Vagina (tissue), 2 donors: ENCODE results near the gene OBSCN. TPM values are rescaled to one million over a fixed set of nuclear protein-coding genes. Genes with fewer than 3 reads are reported as not detected.

Experiments
- DNase-seq, 2 donors: peaks; one replicate each; pipeline ENCODE4 v3.0.0-alpha.2; 2017; ENCODE audit errors: extremely low spot score in 2 of 2
- H3K27ac ChIP-seq: fragments of 200-600 bp; sonication (generic); one replicate; pipeline ENCODE4 v1.5.1; 2019
- H3K27me3 ChIP-seq: fragments of 200-600 bp; sonication (generic); one replicate; pipeline ENCODE4 v1.5.1; 2019
- H3K36me3 ChIP-seq, 2 donors: fragments of 200-600 bp; sonication (generic); one replicate each; pipeline ENCODE4 v1.5.1; 2017 to 2019
- H3K4me1 ChIP-seq: fragments of 200-600 bp; sonication (generic); one replicate; pipeline ENCODE4 v1.5.1; 2019
- H3K4me3 ChIP-seq, 2 donors: fragments of 200-600 bp; sonication (generic); 1 replicate in 1 of 2; 2 replicates in 1 of 2; pipeline ENCODE4 v1.5.1; 2016 to 2019
- H3K9me3 ChIP-seq: fragments of 200-600 bp; sonication (generic); one replicate; pipeline ENCODE4 v1.5.1; 2019
- CTCF ChIP-seq, 3 experiments: fragments of 450-650 bp in 2 of 3; fragments of 200-600 bp in 1 of 3; sonication (generic) in 1 of 3; IDR thresholded peaks; one replicate each; pipeline ENCODE4 v1.5.1; 2017 to 2019; ENCODE audit warnings: antibody characterized with exemption in 3 of 3, mild to moderate bottlenecking in 2 of 3, moderate library complexity in 2 of 3
- POLR2A ChIP-seq, 2 donors: fragments of 450-650 bp; IDR thresholded peaks; one replicate each; pipeline ENCODE4 v1.6.1; 2017; ENCODE audit warnings: antibody characterized with exemption in 2 of 2, mild to moderate bottlenecking in 2 of 2, moderate library complexity in 2 of 2
- POLR2AphosphoS5 ChIP-seq, 2 donors: sonication (generic); formaldehyde crosslinking; IDR thresholded peaks; one replicate each; pipeline ENCODE4 v1.9.0; 2017; ENCODE audit warnings: antibody characterized with exemption in 2 of 2, mild to moderate bottlenecking in 2 of 2, low read depth in 1 of 2; ENCODE audit not compliant: insufficient read depth in 1 of 2
- intact Hi-C: fragments of 100-400 bp; cut with DNase I; formaldehyde crosslinking; loops from one replicate; pipeline ENCODE4 v1.15.1; 2023
- total RNA-seq: library from RNA; depleted of rRNA; stranded (reverse); fragments of >200 nt; gene quantifications from one replicate; pipeline ENCODE4 v1.2.3, GENCODE V29; 2016

The OBSCN gene
- total RNA-seq, 1 donor from 2014 or later, result 35.8 TPM

- peaks cover 12% of the 10 kb centered on the region for H3K4me1 ChIP-seq
- H3K27ac ChIP-seq, result no peak overlapping the region
- H3K4me3 ChIP-seq, result no peak overlapping the region
- H3K36me3 ChIP-seq, result no peaks in the 10 kb centered on the region
- no peaks in the 10 kb centered on the region for H3K9me3 ChIP-seq
- intact Hi-C loops, result no loop called here
- TF ChIP-seq POLR2A (IDR thresholded peaks at IDR 0.05) (no peak), POLR2AphosphoS5 (IDR thresholded peaks at IDR 0.05; ENCODE audit: insufficient read depth in 1 of 2, low read depth in 1 of 2) (no peak), CTCF (IDR thresholded peaks at IDR 0.05) (no peak)
- no peak for DNase-seq
- H3K27me3 ChIP-seq, result no peaks in the 10 kb centered on the region
Measured at GRCh38 chr1:228356897-228357680, 149.2 kb downstream of the OBSCN start.

GRCh38 chr1:228358039-228358763, 150.4 kb downstream of the OBSCN start:
- intact Hi-C loops, result no loop called here
- H3K4me3 ChIP-seq, result no peak overlapping the region
- DNase-seq, result no peak
- H3K4me1 ChIP-seq, result peaks cover 12% of the 10 kb centered on the region
- H3K36me3 ChIP-seq, result no peaks in the 10 kb centered on the region
- H3K9me3 ChIP-seq, result no peaks in the 10 kb centered on the region
- H3K27ac ChIP-seq, result no peak overlapping the region
- H3K27me3 ChIP-seq, result no peaks in the 10 kb centered on the region
- no peak for TF ChIP-seq POLR2A (IDR thresholded peaks at IDR 0.05)
- no peak for TF ChIP-seq CTCF (IDR thresholded peaks at IDR 0.05)
- TF ChIP-seq POLR2AphosphoS5 (IDR thresholded peaks at IDR 0.05; ENCODE audit: insufficient read depth in 1 of 2, low read depth in 1 of 2), result no peak

- intact Hi-C loops, result no loop called here
- H3K36me3 ChIP-seq, result no peaks in the 10 kb centered on the region
- TF ChIP-seq POLR2A (IDR thresholded peaks at IDR 0.05) (no peak), POLR2AphosphoS5 (IDR thresholded peaks at IDR 0.05; ENCODE audit: insufficient read depth in 1 of 2, low read depth in 1 of 2) (no peak), CTCF (IDR thresholded peaks at IDR 0.05) (no peak)
- H3K27me3 ChIP-seq, result no peaks in the 10 kb centered on the region
- no peaks in the 10 kb centered on the region for H3K9me3 ChIP-seq
- peaks cover 5% of the 10 kb centered on the region for H3K4me1 ChIP-seq
- no peak overlapping the region for H3K4me3 ChIP-seq
- no peak overlapping the region for H3K27ac ChIP-seq
- no peak for DNase-seq
Measured at GRCh38 chr1:228358764-228359612, 151.1 kb downstream of the OBSCN start.

DNA sequence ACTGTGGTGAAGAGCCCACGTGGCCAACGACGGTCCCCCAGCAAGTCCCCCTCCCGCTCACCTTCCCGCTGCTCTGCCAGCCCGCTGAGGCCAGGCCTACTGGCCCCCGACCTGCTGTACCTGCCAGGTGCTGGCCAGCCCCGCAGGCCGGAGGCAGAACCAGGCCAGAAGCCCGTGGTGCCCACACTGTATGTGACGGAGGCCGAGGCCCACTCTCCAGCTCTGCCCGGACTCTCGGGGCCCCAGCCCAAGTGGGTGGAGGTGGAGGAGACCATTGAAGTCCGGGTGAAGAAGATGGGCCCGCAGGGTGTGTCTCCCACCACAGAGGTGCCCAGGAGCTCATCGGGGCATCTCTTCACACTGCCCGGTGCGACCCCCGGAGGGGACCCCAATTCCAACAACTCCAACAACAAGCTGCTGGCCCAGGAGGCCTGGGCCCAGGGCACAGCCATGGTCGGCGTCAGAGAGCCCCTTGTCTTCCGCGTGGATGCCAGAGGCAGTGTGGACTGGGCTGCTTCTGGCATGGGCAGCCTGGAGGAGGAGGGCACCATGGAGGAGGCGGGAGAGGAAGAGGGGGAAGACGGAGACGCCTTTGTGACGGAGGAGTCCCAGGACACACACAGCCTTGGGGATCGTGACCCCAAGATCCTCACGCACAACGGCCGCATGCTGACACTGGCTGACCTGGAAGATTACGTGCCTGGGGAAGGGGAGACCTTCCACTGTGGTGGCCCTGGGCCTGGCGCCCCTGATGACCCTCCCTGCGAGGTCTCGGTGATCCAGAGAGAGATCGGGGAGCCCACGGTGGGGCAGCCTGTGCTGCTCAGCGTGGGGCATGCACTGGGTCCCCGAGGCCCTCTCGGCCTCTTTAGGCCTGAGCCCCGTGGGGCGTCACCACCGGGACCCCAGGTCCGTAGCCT, 152.0 kb downstream of the OBSCN start:
- no peaks in the 10 kb centered on the region for H3K4me1 ChIP-seq
- no peaks in the 10 kb centered on the region for H3K36me3 ChIP-seq
- H3K27ac ChIP-seq, result no peak overlapping the region
- TF ChIP-seq POLR2A (IDR thresholded peaks at IDR 0.05) (no peak), POLR2AphosphoS5 (IDR thresholded peaks at IDR 0.05; ENCODE audit: insufficient read depth in 1 of 2, low read depth in 1 of 2) (no peak), CTCF (IDR thresholded peaks at IDR 0.05) (no peak)
- no peaks in the 10 kb centered on the region for H3K9me3 ChIP-seq
- no peaks in the 10 kb centered on the region for H3K27me3 ChIP-seq
- DNase-seq, result no peak
- H3K4me3 ChIP-seq, result no peak overlapping the region
- intact Hi-C loops, result no loop called here
